ENCODE results near the gene F13A1.
"Not testable (repeated sequence)": the region's sequence is repeated elsewhere in the genome, so short reads cannot be mapped to it uniquely, and the experiment has no call there.

F13A1 gene

DNA sequence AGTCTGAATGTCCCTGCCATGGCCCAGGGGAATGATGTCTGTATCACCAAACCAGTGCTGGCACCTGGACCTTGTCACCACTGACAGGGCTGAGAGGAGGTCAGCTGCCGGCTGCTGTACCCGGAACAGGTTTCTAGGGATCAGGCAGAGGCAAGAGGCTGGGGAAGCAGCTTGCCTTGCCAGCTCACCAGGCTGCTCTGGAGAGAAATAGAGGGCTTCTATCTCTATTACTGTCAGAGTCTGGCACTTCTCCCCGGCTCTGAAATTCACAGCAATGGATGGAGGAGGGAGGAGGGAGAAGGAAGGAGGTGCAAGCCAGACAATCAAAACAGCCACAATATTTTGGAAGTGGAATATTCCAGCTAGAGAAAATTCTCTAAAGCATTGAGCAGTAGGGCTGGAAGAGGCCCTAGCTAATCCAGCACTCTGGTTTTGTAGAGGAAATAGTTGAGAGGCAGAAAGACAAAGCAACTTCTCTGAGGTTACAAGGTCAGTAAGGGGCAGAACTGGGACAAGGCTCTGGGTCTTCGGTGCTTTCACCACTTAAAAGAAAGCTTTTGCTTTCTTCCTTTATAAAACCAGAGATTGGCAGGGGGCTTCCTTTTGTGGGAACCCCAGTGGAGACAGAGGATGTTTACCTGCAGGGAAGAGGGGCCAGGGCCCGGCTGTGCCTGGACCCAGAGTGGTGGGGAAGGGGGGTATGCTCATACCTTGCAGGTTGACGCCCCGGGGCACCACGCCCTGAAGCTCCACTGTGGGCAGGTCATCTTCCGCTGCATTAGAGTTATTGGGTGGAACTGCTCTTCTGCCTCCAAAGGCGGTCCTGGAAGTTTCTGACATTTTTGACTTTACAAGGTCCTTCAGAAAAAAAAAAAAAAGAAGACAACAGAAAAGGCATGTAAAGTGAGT lies 2.4 kb downstream of the F13A1 start:
- DNase-seq (ENCODE audit: low read depth, low spot score), result no peak

DNA sequence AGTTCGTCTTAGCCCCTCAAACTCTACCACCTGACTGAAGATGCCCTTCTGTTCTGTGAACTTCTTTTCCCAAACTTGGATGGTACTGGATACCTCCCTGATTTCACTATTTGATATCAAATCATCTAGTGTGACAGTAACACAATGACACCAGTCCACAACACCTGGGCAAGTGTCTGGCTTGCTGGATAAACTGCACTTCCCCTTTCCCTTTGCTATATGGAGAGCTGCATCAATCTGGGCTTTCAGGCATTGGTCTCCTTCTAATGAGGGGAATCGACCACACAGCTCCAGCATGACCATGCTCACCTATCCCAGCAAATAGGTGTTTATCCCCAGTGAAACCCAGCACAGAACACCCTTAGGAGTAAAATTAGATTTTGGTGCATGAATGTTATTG lies 3.1 kb downstream of the F13A1 start:
- no peak for DNase-seq (ENCODE audit: low read depth, low spot score)

DNA sequence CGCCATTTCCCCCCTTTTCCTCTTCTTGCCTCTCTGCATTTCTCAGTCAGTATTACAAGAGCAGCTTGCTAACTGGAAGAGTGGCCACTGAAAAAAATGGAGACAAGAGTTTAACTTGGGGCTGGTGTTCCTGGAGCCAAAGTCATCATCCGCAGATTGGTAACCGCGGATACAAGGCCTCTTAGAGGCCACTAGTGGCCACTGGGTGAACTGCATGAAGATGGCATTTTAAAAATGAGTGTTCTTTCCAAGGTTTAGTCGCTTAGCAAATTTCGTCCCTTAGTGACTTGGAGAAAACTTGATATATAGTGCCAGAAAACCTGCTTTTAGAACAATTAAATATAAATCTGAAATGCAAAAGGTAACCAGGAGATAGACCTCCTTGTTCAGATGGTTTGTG lies 4.8 kb downstream of the F13A1 start:
- no peak for DNase-seq (ENCODE audit: low read depth, low spot score)

DNA sequence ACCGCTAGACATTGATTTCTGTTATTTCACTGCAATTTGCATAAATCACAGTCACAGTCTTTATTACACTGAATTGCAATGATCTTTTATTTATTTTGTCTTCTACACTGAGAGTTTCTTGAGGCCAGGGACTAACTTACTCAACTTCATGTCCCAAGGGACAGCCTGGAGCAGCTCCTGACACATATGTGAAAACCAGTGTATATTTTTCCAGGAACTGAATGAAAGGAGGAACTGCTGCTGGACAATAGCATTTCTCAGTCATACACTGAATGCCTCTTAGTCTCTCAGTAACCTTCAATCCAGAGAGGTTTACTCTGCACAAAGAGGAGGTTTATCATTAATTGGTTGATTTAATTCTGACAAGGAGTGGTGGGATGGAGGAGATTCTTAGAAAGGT lies 5.9 kb downstream of the F13A1 start:
- DNase-seq (ENCODE audit: low read depth, low spot score), result no peak

DNA sequence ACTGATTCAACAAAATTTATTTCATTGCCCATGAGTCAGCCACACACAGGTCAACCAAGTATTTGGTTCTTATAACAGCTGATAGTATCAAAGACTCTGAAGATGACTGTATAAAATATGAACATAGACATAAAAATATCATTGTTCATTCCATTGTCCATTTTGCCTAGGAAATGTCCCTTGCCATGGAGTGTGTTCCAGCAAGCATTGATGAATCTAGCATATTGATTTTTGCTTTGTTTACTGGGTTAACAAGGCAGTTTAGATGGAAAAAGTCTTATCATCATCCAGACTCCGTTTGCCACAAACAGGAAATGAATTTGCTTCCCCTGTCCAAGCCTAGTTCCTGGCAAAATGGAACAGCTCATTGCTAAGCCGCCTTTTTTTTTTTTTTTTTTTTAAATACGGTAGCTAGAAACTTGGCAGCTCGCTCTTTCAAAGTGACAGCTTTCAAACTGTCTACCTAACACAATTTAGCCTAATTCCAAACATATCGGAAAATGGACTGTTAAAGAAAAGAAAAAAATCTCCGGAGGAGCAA lies 7.5 kb downstream of the F13A1 start:
- no peak for DNase-seq (ENCODE audit: low read depth, low spot score)

- no peak for DNase-seq (ENCODE audit: low read depth, low spot score)
These were observed 14.9 kb downstream of the F13A1 start for GRCh38 chr6:6305575-6305974.

- DNase-seq (ENCODE audit: low read depth, low spot score), result not testable (repeated sequence)
These were observed 20.1 kb downstream of the F13A1 start for GRCh38 chr6:6300383-6300782.

GRCh38 chr6:6293317-6293716 lies 27.1 kb downstream of the F13A1 start:
- no peak for DNase-seq (ENCODE audit: low read depth, low spot score)

DNA sequence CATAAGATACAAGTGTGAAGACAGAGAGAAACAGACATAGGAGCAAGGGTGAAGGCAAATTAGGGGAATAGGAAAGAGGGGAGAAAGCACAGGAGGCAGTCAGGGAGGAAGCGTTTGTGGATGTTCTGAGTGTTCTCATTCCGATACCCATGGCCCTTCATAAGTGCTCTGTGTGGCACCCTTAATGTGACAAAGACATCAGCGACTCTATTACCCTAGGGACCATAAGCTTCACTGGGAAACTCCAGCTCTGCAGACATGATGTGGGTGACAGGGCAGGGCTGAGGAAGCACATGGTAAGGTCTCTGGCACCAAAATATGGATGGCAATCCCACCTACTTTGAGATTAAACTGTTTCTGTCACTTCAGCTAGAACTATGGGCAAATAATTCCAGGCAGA lies 33.0 kb downstream of the F13A1 start:
- DNase-seq (ENCODE audit: low read depth, low spot score), result no peak

DNA sequence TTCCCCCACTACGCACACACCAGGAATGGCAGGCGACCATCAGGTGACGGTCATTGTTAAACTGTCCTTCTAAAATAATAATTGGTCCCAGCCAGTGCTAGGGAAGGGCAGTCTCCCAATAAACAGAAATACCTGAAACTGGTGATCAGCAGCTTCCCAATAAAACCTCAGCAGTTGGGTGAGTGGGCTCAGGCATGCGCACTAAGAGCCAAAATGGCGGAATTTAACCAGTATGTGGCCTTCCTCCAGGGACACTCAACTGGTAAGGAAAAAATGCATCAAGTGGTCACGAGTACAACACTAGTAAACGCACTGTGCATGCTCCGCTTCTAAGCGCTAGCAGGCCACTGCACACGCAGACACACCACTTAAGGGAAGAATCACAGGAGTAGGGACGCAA lies 34.8 kb downstream of the F13A1 start:
- no peak for DNase-seq (ENCODE audit: low read depth, low spot score)

DNA sequence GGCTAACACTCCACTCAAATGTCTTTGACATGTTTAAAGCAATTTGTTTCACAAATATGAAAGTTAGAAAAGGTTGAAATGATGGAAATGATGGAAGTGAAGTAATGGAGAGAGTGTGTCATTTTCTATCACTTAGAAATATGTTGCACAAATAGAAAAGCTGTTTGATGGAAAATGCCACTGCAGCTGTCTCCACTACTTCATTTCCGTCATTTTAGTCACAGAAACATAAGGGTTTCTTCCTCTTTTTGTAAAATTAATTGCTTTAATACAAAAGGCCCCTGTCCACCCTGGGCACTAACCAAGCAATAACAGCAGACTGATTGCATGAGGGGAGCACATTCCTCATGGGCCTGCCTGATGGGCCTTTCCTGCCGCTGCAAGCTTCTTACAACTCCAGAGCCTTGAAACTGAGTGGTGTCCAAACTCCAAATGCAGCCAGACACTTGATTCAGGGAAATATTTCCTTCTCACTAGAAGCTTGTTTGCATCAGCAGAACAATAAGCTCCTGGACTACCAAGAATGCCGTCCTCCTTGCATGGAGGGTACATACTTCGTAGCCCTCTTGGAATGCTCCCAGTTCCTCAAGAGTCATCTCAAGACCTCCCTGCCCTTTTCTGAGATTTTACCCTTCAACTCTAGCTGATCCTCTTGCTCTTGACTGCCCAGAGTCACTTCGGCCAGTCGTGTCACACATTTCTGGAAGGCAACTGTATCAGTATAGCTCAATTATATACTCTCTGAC lies 36.1 kb downstream of the F13A1 start:
- no peak for DNase-seq (ENCODE audit: low read depth, low spot score)

DNA sequence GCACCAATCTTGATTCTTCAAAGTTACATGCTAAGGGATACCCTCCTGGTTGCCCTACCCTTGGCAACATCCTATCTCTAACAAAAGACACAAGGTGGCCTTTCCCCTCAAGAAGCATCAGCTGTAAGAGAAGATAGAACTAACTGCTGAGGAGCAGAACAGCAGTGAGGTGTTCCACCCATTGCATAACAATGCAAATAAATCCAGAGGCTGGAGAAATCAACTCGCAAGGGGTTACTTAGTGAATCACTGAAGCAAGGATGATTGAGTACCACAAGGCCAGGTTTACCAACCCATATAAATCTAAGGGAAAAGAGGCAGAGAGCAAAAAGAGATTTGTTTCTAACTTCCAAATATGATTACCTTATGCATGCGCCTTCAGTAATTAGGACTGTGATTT lies 36.7 kb downstream of the F13A1 start:
- DNase-seq (ENCODE audit: low read depth, low spot score), result no peak

- DNase-seq (ENCODE audit: low read depth, low spot score), result no peak
These were observed 37.7 kb downstream of the F13A1 start for GRCh38 chr6:6282716-6283115.

DNA sequence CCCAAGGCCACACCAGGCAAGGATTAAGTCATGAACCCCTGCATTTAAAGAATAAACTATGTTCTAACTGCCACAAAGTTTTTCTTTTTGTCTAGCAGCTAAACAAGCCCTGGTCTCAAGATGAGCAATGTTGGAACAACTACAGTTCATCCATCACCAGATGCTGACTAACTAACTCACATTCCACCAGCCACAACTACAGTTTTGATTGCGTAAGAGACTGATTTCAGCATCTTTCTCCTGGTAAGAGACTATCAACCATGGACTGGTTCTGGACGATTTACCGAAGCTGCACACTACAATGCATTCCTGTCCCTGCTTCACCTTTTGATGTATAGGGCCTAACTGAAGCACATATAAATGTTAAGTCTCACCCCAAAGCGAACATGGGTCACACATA lies 43.0 kb downstream of the F13A1 start:
- DNase-seq (ENCODE audit: low read depth, low spot score), result no peak

- DNase-seq (ENCODE audit: low read depth, low spot score), result no peak
These were observed 49.4 kb downstream of the F13A1 start for GRCh38 chr6:6270948-6271535.

GRCh38 chr6:6260196-6260722 lies 60.2 kb downstream of the F13A1 start:
- no peak for DNase-seq (ENCODE audit: low read depth, low spot score)

DNA sequence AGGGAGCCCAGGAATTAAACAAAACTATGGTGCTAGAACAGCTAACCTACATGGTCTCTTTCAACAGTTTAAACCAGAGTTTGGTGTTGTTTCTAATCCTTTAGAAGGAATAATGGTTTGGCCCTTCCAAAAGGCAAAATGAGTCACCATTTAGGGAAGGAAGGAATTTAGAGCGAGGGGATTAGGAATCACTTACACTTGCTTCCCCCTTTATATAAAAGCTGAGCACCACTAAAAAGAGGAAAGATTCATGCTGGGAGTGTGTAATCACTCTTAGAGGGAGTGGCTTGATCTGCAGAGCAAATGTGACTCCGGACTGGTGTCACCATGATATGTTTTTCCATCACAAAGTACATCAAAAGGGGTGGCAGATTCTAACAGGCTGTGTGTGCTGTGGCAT lies 63.6 kb downstream of the F13A1 start:
- no peak for DNase-seq (ENCODE audit: low read depth, low spot score)

DNA sequence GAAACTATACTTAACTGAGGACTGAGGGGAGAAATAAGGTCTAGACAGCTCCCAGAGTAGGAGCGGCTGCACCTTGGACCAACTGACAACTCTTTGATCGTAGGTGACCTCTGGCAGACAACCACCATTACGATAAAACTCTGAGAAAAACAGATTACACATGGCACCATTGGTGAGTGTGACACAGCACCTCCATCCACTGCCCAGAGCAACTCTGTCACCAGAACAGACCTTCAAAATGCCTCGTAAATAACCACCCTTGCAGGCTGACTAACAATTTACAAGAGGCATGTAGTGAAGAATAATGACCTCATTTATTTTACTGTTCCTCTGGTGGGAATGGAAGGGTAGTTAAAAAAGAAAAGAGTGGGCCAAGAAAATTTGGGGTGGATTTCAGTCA lies 64.2 kb downstream of the F13A1 start:
- DNase-seq (ENCODE audit: low read depth, low spot score), result no peak

DNA sequence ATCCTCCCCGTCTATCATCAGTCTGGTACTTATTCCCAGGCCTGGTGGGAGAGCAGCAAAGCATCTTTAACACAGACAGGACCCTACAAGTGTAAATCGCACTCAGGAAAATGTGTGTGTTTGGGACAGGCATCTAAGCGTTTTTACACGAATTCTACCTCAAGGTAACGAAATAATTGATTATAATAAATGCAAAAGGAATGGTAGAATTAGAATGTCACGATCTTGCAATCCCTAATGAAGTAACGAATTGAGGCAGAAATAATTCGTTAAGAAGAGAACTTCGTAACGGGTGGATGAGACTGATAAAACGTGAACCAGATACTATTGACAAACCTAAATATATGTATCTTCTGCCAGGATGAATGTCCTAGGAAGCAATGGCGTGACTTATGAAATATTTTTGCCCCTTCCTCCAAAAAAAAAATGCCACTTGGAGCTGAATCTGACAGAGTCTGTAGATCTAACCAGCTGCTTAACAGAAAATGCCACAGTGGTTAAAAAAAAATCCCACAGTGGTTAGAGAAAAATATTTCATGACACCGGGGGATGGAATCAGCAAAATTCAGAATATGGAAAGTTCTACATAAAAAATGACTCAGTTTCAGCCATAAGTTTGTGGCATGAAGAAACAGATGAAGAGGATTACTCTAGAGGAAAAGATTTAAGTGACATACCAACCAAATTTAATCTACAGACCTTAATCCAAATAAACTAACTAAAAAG lies 68.7 kb downstream of the F13A1 start:
- DNase-seq (ENCODE audit: low read depth, low spot score), result no peak

- no peak for DNase-seq (ENCODE audit: low read depth, low spot score)
These were observed 71.8 kb downstream of the F13A1 start for GRCh38 chr6:6248651-6249050.

- no peak for DNase-seq (ENCODE audit: low read depth, low spot score)
These were observed 73.9 kb downstream of the F13A1 start for GRCh38 chr6:6246544-6246943.

Measured in activated CD4-positive, CD25-positive, alpha-beta regulatory T cell treated with anti-CD3 and anti-CD28 coated beads, Interleukin-2, amount 50 U/mL, for 16 hours (primary cell).